ENCODE measurements around the gene PPIF.

PPIF gene

GRCh38 chr10:79319115-79319771, 28.0 kb upstream of the PPIF start:
- CTCF ChIA-PET, result no interaction called here
- no peak for DNase-seq (ENCODE audit: low read depth, low spot score)
- TF ChIP-seq, protein P1, sequence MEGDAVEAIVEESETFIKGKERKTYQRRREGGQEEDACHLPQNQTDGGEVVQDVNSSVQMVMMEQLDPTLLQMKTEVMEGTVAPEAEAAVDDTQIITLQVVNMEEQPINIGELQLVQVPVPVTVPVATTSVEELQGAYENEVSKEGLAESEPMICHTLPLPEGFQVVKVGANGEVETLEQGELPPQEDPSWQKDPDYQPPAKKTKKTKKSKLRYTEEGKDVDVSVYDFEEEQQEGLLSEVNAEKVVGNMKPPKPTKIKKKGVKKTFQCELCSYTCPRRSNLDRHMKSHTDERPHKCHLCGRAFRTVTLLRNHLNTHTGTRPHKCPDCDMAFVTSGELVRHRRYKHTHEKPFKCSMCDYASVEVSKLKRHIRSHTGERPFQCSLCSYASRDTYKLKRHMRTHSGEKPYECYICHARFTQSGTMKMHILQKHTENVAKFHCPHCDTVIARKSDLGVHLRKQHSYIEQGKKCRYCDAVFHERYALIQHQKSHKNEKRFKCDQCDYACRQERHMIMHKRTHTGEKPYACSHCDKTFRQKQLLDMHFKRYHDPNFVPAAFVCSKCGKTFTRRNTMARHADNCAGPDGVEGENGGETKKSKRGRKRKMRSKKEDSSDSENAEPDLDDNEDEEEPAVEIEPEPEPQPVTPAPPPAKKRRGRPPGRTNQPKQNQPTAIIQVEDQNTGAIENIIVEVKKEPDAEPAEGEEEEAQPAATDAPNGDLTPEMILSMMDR (IDR thresholded peaks at IDR 0.05; ENCODE audit: insufficient read depth, low read length, missing control alignments), result no peak
- POLR2A ChIA-PET, result no interaction called here
- no peak overlapping the region for H3K4me3 ChIP-seq (ENCODE audit: low read depth, low read length)

DNA sequence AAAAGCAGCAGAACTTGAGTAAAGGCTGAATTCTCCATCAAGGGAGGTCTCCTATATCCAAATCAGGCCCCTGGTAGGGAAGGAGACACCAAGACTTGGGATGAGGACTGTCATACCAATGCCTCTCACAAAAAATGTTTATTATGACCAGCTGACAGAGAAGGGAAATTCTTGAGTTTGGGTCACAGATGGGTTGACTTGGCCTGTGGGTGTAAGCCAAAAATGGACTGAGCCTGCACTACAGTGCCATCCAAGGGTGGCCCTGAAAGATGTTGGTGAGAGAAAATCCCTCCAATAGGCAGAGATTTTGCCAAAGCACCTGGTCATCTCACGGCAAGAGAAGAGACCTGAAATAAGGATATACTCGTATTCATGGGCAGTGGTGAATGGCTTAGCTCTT, 27.0 kb upstream of the PPIF start:
- ChIA-PET POLR2A (no interaction called here), CTCF (interaction anchor here (1.0 to 4.5 kb wide), 2 partner anchors 21 to 25 kb away, joined by 3 to 30 read pairs; partner anchors contain the start of gene PPIF)
- no peak overlapping the region for H3K4me3 ChIP-seq (ENCODE audit: low read depth, low read length)
- TF ChIP-seq, protein P1 (IDR thresholded peaks at IDR 0.05; ENCODE audit: insufficient read depth, low read length, missing control alignments), result no peak
- no peak for DNase-seq (ENCODE audit: low read depth, low spot score)

DNA sequence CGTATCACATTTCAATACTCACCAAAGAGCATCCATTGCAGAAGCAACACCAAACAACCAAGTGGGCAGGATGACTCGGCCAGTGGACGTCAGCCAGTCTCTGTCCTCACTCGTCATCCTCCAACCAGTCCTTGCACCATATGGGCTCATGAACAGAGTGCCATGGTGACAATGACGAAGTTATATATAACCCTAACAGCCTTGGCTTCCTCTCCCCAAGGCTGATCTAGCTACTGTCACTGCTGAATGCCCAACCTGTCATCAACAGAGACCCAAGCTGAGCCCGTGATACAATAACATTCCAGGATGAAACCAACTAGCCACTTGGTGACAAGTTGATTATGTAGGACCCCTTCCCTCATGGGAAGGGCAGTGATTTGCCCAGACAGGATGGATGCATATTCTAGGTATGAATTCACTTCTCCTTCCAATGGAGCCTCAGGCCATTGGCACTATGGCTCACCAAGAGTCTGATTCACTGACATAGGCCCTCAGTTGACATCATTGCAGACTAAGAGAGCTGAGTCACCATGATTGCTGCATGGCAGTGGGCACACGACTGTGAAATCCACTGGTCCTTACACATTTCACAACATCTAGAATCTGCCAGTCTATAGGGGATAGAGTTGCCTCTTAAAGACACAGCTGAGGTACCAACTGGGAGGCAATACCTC, 26.3 kb upstream of the PPIF start:
- no peak for DNase-seq (ENCODE audit: low read depth, low spot score)
- ChIA-PET POLR2A (interaction anchor here (0.7 to 1.0 kb wide), 2 partner anchors 21 to 167 kb away, joined by 3 read pairs; no protein-coding TSS in a partner anchor), CTCF (interaction anchor here (1.0 to 4.5 kb wide), 2 partner anchors 22 to 25 kb away, joined by 3 to 30 read pairs; partner anchors contain the start of gene PPIF)

GRCh38 chr10:79321494-79321882, 25.8 kb upstream of the PPIF start:
- no peak overlapping the region for H3K4me3 ChIP-seq (ENCODE audit: low read depth, low read length)
- no peak for DNase-seq (ENCODE audit: low read depth, low spot score)
- CTCF ChIA-PET, result interaction anchor here (0.9 to 4.5 kb wide), 2 partner anchors 24 to 52 kb away, joined by 4 to 30 read pairs; partner anchors contain the start of gene PPIF
- TF ChIP-seq, protein P1 (IDR thresholded peaks at IDR 0.05; ENCODE audit: insufficient read depth, low read length, missing control alignments), result no peak
- POLR2A ChIA-PET, result interaction anchor here (0.7 to 1.0 kb wide), 2 partner anchors 22 to 167 kb away, joined by 3 read pairs; no protein-coding TSS in a partner anchor

More for the DNA sequence above, 26.3 kb upstream of the PPIF start:
- TF ChIP-seq, protein P1 (IDR thresholded peaks at IDR 0.05; ENCODE audit: insufficient read depth, low read length, missing control alignments), result no peak
- H3K4me3 ChIP-seq (ENCODE audit: low read depth, low read length), result no peak overlapping the region

GRCh38 chr10:79321951-79322350, 25.3 kb upstream of the PPIF start:
- DNase-seq (ENCODE audit: low read depth, low spot score), result no peak
- no peak overlapping the region for H3K4me3 ChIP-seq (ENCODE audit: low read depth, low read length)
- ChIA-PET CTCF (interaction anchor here (0.9 to 4.5 kb wide), 4 partner anchors 13 to 52 kb away, joined by 3 to 30 read pairs (median 4); partner anchors contain the start of gene PPIF), POLR2A (no interaction called here)
- TF ChIP-seq, protein P1 (IDR thresholded peaks at IDR 0.05; ENCODE audit: insufficient read depth, low read length, missing control alignments), result no peak

All from AG04449 (cell line).